RWPE1 (cell line): Measurements from ENCODE around the gene AKAP8L.

ENCODE experiments used
- CTCF ChIA-PET: fragments of 350-600 bp; sonication (Branson Sonifier 250); formaldehyde crosslinking; extraction: SDS; loops from one replicate; lab custom pipeline; 2021; lab: Yijun Ruan, JAX
- POLR2A ChIA-PET: fragments of 400-600 bp; formaldehyde crosslinking; extraction: SDS; loops from one replicate; lab custom pipeline; 2020; ENCODE audit warnings: antibody characterized with exemption; ENCODE audit not compliant: low non-redundant PET; lab: Yijun Ruan, JAX
- DNase-seq: peaks from one replicate; pipeline ENCODE4 v3.0.0; 2012; ENCODE audit warnings: low spot score
- H3K27ac ChIP-seq: fragments of 450-650 bp; 2 replicates; pipeline ENCODE4 v1.5.1; 2017
- TF ChIP-seq, protein P1 (sequence below): fragments of 450-650 bp; conservative IDR thresholded peaks from 2 replicates; pipeline ENCODE4 v1.5.1; 2017; ENCODE audit warnings: low read depth, mild to moderate bottlenecking

The AKAP8L gene

DNA sequence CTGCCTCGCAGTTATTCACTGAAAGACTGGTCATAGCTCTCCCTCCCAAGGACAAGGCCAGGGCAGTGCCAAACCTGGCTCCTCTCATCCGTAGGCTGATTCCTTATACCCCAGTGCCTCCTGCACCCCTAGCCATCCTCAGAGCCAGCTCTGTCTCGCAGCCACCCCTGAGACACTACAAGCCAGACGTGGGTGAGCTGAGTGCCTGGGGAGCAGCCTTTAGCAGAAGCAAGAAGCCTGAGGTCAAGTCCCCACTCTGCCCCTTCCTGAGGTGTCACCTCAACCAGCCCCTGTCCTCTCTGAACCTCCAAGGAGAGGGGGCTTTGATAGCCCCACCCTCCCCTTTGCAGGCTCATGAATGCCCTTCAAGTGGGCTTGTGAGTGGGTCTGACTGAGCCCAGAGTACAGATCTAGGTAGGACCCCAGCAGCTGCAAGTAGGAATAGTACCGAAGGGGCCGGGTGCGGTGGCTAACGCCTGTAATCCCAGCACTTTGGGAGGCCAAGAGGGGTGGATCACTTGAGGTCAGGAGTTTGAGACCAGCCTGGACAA is 14.8 kb upstream of the AKAP8L start:
- peak overlapping the region; percentile 85 for H3K27ac ChIP-seq
- TF ChIP-seq, protein P1, sequence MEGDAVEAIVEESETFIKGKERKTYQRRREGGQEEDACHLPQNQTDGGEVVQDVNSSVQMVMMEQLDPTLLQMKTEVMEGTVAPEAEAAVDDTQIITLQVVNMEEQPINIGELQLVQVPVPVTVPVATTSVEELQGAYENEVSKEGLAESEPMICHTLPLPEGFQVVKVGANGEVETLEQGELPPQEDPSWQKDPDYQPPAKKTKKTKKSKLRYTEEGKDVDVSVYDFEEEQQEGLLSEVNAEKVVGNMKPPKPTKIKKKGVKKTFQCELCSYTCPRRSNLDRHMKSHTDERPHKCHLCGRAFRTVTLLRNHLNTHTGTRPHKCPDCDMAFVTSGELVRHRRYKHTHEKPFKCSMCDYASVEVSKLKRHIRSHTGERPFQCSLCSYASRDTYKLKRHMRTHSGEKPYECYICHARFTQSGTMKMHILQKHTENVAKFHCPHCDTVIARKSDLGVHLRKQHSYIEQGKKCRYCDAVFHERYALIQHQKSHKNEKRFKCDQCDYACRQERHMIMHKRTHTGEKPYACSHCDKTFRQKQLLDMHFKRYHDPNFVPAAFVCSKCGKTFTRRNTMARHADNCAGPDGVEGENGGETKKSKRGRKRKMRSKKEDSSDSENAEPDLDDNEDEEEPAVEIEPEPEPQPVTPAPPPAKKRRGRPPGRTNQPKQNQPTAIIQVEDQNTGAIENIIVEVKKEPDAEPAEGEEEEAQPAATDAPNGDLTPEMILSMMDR, result no peak
- ChIA-PET CTCF (interaction anchor here (1.1 kb wide), 1 partner anchor 256 kb away, joined by 3 read pairs; no protein-coding TSS in a partner anchor), POLR2A (no interaction called here)
- no peak for DNase-seq

DNA sequence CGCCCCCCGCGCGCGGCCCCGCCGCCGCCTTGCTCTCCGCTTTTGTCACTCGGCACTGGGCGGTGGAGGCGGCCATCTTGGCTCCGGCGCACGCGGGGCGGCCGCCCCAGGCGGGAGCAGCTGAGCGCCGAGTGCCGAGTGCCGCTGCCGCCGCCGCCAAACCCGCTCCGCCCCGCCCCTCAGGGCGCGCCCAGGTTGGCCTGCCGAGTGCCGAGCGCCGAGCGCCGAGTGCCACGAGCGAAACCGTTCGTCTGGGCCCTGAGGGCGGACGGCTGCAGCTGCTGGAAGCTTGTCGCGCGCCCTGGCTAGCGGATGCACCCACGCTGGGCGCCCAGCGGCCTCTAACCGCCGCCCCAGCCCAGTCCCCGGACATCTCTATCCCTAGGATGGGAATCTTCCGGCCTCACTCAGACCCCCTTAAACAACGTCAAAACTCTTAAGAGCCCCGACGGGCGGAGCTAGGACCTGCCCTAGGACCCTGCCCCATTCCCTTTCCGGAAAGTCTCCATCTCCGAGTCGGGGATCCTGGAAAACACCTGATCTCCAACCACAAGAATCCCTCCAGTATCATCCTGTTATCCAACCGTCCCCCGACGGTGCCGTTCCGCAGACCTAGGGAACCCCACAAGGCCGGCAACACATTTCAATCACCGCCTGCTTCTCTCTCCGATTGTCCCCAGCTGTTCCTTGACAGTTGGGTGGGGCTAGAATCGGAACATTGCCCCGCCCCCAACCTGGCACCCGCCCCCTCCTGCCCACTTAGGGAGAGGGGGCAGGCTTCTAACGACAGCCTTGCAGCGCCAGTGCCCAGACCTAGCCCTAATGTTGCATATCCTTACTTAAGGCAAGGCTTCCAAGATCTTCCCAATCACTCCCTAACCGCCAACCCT is 14.1 kb upstream of the AKAP8L start:
- TF ChIP-seq, protein P1, result no peak
- POLR2A ChIA-PET, result no interaction called here
- CTCF ChIA-PET, result interaction anchor here (0.6 to 1.2 kb wide), 3 partner anchors 14 to 255 kb away, joined by 3 to 6 read pairs (median 3); partner anchors contain the start of gene AKAP8L

DNA sequence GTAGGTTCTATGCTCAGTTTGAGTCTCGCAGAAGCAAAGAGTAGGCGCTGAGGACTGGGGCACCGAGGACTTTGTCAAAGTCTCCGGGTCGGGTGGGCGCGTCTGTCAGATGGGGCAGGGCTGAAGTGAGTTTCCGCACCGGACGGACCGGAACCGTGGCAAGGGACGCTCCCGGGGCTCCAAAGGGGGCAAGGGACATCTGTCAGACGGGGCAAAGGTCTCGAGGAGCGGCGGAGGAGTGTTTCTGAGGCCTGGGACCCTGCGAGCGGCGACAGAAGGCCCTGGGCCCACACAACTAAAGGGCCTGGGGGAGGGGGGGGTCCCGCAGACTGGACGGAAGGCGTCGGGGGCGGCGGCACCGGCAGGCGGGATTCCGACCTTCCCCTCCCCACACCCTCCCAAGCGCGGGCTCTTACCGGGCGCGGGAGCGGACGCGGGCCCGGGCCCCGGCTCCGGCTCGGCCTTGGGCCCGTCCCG is 13.3 kb upstream of the AKAP8L start:
- TF ChIP-seq, protein P1, result no peak
- H3K27ac ChIP-seq, result peak overlapping the region; percentile 85

More for the DNA sequence above, 14.1 kb upstream of the AKAP8L start:
- peak; percentile 98 for DNase-seq
- H3K27ac ChIP-seq, result peak overlapping the region; percentile 85

DNA sequence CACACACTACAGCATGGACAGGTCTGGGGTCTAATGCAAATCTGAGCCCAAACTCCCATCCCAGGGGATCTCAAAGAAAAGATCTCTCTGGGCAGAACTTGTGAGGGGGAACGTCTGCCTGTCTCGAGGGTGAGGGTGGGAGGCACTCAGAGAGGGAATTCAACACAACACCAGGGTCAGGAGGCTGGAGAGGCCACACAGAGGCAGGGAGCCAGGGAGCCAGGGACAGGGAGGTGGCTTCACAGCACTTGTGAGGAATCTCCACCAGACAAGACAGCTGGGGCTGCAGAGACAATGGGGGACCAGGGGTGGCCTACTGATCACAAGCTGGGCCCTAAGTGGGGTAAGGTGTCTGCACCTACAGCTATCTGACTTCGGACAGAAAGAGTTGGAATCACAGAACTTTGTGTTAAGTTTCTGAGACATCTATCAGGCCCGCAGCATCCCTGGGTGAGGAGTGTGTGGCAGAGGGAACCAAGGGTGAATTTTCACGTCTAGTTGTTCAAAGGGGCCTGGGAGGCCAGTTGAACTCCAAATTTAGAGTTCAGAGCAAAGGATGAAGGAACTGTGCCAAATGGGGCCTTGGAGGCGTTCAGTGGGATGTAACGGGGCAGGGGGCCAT is 12.7 kb upstream of the AKAP8L start:
- ChIA-PET CTCF (interaction anchor here (0.8 to 1.0 kb wide), 2 partner anchors 13 to 17 kb away, joined by 3 to 4 read pairs; partner anchors contain the start of gene AKAP8L), POLR2A (interaction anchor here (0.9 kb wide), 1 partner anchor 13 kb away, joined by 4 read pairs; the partner anchor contains the start of gene AKAP8L)
- no peak for DNase-seq
- TF ChIP-seq, protein P1, result no peak
- H3K27ac ChIP-seq, result peak overlapping the region; percentile 85

More for the DNA sequence above, 13.3 kb upstream of the AKAP8L start:
- no peak for DNase-seq
- POLR2A ChIA-PET, result no interaction called here
- CTCF ChIA-PET, result interaction anchor here (0.6 to 1.2 kb wide), 2 partner anchors 13 to 23 kb away, joined by 3 to 6 read pairs; partner anchors contain the start of gene AKAP8L

DNA sequence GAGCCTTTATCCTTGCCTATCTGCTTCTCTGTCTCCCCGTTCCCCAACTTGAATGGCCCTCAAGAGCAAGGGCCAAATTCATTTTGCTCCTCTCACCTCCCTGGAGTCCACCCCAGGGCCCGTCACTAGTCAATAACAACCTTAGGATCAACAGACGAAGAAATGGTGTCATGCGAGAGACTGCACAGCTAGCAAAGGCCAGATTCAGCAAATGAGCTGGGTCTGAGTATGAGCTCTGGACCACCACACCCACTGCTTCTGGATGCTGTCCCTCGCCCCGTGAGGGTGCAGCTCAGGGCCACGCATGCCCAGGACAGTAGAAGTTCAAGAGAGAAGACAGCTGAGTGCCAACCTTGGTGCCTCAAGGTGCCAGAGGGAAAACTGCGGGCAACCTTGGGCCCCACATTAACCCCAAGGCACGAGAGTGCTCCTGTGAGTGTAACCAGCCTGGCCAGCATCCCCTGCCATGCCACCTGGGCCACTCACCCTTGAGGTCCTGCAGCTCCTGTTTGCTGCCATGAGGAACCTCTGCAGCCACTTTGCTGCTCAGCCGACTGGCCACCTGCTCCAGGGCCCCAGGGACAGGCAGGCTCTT is 11.8 kb upstream of the AKAP8L start:
- CTCF ChIA-PET, result interaction anchor here (0.9 to 1.0 kb wide), 2 partner anchors 11 to 18 kb away, joined by 3 read pairs; no protein-coding TSS in a partner anchor
- H3K27ac ChIP-seq, result peak overlapping the region; percentile 85
- DNase-seq, result no peak
- POLR2A ChIA-PET, result interaction anchor here (0.9 kb wide), 1 partner anchor 12 kb away, joined by 4 read pairs; the partner anchor contains the start of gene AKAP8L
- TF ChIP-seq, protein P1, result no peak
